ENCODE results near the gene SLC7A14.

SLC7A14 gene

GRCh38 chr3:170531657-170532335 is 54.1 kb downstream of the SLC7A14 start:
- DNase-seq = no peak

- DNase-seq = no peak
Observed at GRCh38 chr3:170531054-170531453, 54.8 kb downstream of the SLC7A14 start.

- DNase-seq = no peak
Observed at GRCh38 chr3:170529912-170530311, 56.0 kb downstream of the SLC7A14 start.

- no peak for DNase-seq
Observed at GRCh38 chr3:170529346-170529745, 56.5 kb downstream of the SLC7A14 start.

GRCh38 chr3:170528726-170529125 is 57.1 kb downstream of the SLC7A14 start:
- no peak for DNase-seq

GRCh38 chr3:170524073-170524472 is 61.8 kb downstream of the SLC7A14 start:
- DNase-seq = no peak

- no peak for DNase-seq
Observed at GRCh38 chr3:170523248-170523647, 62.6 kb downstream of the SLC7A14 start.

- DNase-seq = no peak
Observed at GRCh38 chr3:170522201-170522600, 63.7 kb downstream of the SLC7A14 start.

- DNase-seq = no peak
Observed at GRCh38 chr3:170520996-170521395, 64.9 kb downstream of the SLC7A14 start.

- DNase-seq = no peak
Observed at GRCh38 chr3:170517242-170517945, 68.5 kb downstream of the SLC7A14 start.

GRCh38 chr3:170513642-170514041 is 72.2 kb downstream of the SLC7A14 start:
- no peak for DNase-seq

GRCh38 chr3:170511371-170511770 is 74.5 kb downstream of the SLC7A14 start:
- DNase-seq = no peak

GRCh38 chr3:170508839-170509238 is 77.0 kb downstream of the SLC7A14 start:
- no peak for DNase-seq

GRCh38 chr3:170508291-170508690 is 77.6 kb downstream of the SLC7A14 start:
- no peak for DNase-seq

- DNase-seq = no peak
Observed at GRCh38 chr3:170507063-170507462, 78.8 kb downstream of the SLC7A14 start.

- no peak for DNase-seq
Observed at GRCh38 chr3:170506556-170506955, 79.3 kb downstream of the SLC7A14 start.

GRCh38 chr3:170502297-170502696 is 83.6 kb downstream of the SLC7A14 start:
- DNase-seq = no peak

GRCh38 chr3:170500995-170501394 is 84.9 kb downstream of the SLC7A14 start:
- no peak for DNase-seq

GRCh38 chr3:170500462-170500861 is 85.4 kb downstream of the SLC7A14 start:
- DNase-seq = no peak

- no peak for DNase-seq
Observed at GRCh38 chr3:170499562-170500156, 86.2 kb downstream of the SLC7A14 start.

GRCh38 chr3:170497207-170498095 is 88.4 kb downstream of the SLC7A14 start:
- no peak for DNase-seq

GRCh38 chr3:170496868-170497140 is 89.1 kb downstream of the SLC7A14 start:
- no peak for DNase-seq
